CD4-positive, alpha-beta T cell treated with Interleukin-4 for 4 hours (primary cell): ENCODE data around the gene IGSF1.
"Not testable (repeated sequence)": the region's sequence is repeated elsewhere in the genome, so short reads cannot be mapped to it uniquely, and the experiment has no call there.

Experiments
- DNase-seq: peaks from one replicate; pipeline ENCODE4 v3.0.0-alpha.2; 2020

The IGSF1 gene

GRCh38 chrX:131264665-131265064 is 24.4 kb downstream of the IGSF1 start:
- DNase-seq, result no peak

- DNase-seq, result no peak
Measured at GRCh38 chrX:131264053-131264452, 25.1 kb downstream of the IGSF1 start.

GRCh38 chrX:131262738-131263679 is 26.1 kb downstream of the IGSF1 start:
- no peak for DNase-seq

GRCh38 chrX:131262200-131262599 is 26.9 kb downstream of the IGSF1 start:
- no peak for DNase-seq

GRCh38 chrX:131257367-131257766 is 31.7 kb downstream of the IGSF1 start:
- no peak for DNase-seq

- DNase-seq, result not testable (repeated sequence)
Measured at GRCh38 chrX:131250984-131251738, 37.9 kb downstream of the IGSF1 start.

GRCh38 chrX:131239057-131239456 is 50.0 kb downstream of the IGSF1 start:
- DNase-seq, result no peak

- no peak for DNase-seq
Measured at GRCh38 chrX:131237363-131237762, 51.7 kb downstream of the IGSF1 start.

- no peak for DNase-seq
Measured at GRCh38 chrX:131235768-131236545, 53.1 kb downstream of the IGSF1 start.

- DNase-seq, result no peak
Measured at GRCh38 chrX:131227608-131228007, 61.5 kb downstream of the IGSF1 start.

GRCh38 chrX:131226591-131226990 is 62.5 kb downstream of the IGSF1 start:
- DNase-seq, result no peak

- no peak for DNase-seq
Measured at GRCh38 chrX:131225078-131225477, 64.0 kb downstream of the IGSF1 start.
